Lung (tissue), 12 donors: ENCODE measurements around the gene GUCY2F. TPM values are rescaled to one million over a fixed set of nuclear protein-coding genes. Genes with fewer than 3 reads are reported as not detected.
A peak's percentile ranks its signal among the peaks of the same experiment; 100 is the strongest.

Experiments used
- ATAC-seq: fragments of 200-7000 bp; cut with Tn5 transposase; one replicate; pipeline ENCODE4 v1.9.1; 2020; ENCODE audit warnings: moderate number of reproducible peaks; ENCODE audit not compliant: insufficient read depth, low FRiP score
- DNase-seq, 3 donors: peaks; one replicate each; pipeline ENCODE4 v3.0.0-alpha.2; 2013 to 2017
- H3K27ac ChIP-seq, 2 donors: one replicate each; pipeline ENCODE4 v1.5.1; 2013; ENCODE audit warnings: mild to moderate bottlenecking in 2 of 2, moderate library complexity in 2 of 2, control low read depth in 1 of 2, inconsistent platforms in 1 of 2, low read depth in 1 of 2, low read length in 1 of 2
- H3K27me3 ChIP-seq, 3 donors: one replicate each; pipeline ENCODE4 v1.5.1; 2013; ENCODE audit warnings: low read length in 2 of 3; ENCODE audit not compliant: control insufficient read depth in 3 of 3, insufficient read depth in 3 of 3
- H3K36me3 ChIP-seq, 4 donors: one replicate each; pipeline ENCODE4 v1.5.1; 2013; ENCODE audit warnings: low read length in 4 of 4, mild to moderate bottlenecking in 1 of 4, moderate library complexity in 1 of 4; ENCODE audit not compliant: control insufficient read depth in 4 of 4, insufficient read depth in 4 of 4
- H3K4me1 ChIP-seq, 5 donors: one replicate each; pipeline ENCODE4 v1.5.1; 2013; ENCODE audit warnings: low read length in 5 of 5, mild to moderate bottlenecking in 2 of 5, moderate library complexity in 1 of 5; ENCODE audit not compliant: control insufficient read depth in 5 of 5, insufficient read depth in 5 of 5
- H3K4me3 ChIP-seq: one replicate; pipeline ENCODE4 v1.5.1; 2013; ENCODE audit warnings: mild to moderate bottlenecking, control low read depth, moderate library complexity
- H3K9ac ChIP-seq, 2 donors: one replicate each; pipeline ENCODE4 v1.5.1; 2013; ENCODE audit warnings: low read length in 2 of 2, control low read depth in 1 of 2; ENCODE audit not compliant: insufficient read depth in 1 of 2
- H3K9me3 ChIP-seq, 4 donors: one replicate each; pipeline ENCODE4 v1.5.1; 2013; ENCODE audit warnings: low read length in 3 of 4, mild to moderate bottlenecking in 1 of 4, moderate library complexity in 1 of 4; ENCODE audit not compliant: control insufficient read depth in 4 of 4, insufficient read depth in 3 of 4
- WGBS, 2 donors: extraction: QIAGEN DNeasy Blood & Tissue Kit; methylation state at CpG; one replicate each; pipeline ENCODE4 v1.1.7; 2013; 5-methylcytosine and 5-hydroxymethylcytosine counted together
- polyA plus RNA-seq, 2 donors: library from polyadenylated mRNA; stranded (reverse); fragments of 200-250 nt; gene quantifications; one replicate each; pipeline ENCODE4 v1.2.1, GENCODE V29; 2013
- total RNA-seq, 2 donors: library from RNA; depleted of rRNA in 1 of 2; stranded (reverse); fragments of >200 nt in 1 of 2; gene quantifications; one replicate each; pipeline ENCODE4 v1.2.1, GENCODE V29; 2014 to 2021
- TF ChIP-seq, protein P1 (sequence below): IDR thresholded peaks from 2 replicates; pipeline ENCODE4 v1.5.1; 2012; ENCODE audit warnings: mild to moderate bottlenecking; ENCODE audit errors: control extremely low read depth, extremely low read depth
- donor health status: control.
- donor health status: control.
- donor health status: Bipolar disorder and iron deficiency.
- donor health status: healthy.
- donor health status: DM: yes; HTN: yes; CAD: no.

GUCY2F gene
- total and polyA plus RNA-seq, 4 donors, result 0.03 TPM; not detected in 3

DNA sequence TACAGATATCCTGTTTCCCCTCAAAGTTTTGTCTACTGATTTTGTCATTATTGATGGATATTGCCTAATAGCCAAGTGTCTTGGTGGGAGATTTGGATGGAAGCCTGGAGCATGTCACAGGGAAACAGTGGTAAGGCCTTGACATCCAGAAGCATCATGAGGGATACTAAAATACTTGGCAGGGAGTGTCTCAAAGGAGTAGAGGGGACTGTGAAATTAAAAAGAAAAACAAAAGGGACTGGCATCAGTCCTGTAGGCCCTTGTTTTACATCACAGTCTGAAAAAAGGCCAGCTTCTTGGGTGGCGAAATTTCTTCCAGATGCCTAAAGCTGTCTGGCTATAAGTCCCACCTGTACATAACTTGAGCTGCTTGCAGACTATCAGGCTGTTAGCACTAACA lies 83.8 kb downstream of the GUCY2F start:
- DNase-seq (peak; percentile 37 to 65 (median 60)), ATAC-seq (no peak)
- 70 to 92% methylated on average over 1 of the region's 1 CpG for WGBS, 2 donors
- TF ChIP-seq, protein P1, sequence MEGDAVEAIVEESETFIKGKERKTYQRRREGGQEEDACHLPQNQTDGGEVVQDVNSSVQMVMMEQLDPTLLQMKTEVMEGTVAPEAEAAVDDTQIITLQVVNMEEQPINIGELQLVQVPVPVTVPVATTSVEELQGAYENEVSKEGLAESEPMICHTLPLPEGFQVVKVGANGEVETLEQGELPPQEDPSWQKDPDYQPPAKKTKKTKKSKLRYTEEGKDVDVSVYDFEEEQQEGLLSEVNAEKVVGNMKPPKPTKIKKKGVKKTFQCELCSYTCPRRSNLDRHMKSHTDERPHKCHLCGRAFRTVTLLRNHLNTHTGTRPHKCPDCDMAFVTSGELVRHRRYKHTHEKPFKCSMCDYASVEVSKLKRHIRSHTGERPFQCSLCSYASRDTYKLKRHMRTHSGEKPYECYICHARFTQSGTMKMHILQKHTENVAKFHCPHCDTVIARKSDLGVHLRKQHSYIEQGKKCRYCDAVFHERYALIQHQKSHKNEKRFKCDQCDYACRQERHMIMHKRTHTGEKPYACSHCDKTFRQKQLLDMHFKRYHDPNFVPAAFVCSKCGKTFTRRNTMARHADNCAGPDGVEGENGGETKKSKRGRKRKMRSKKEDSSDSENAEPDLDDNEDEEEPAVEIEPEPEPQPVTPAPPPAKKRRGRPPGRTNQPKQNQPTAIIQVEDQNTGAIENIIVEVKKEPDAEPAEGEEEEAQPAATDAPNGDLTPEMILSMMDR, result no peak
- H3K4me1 ChIP-seq, result peaks cover 0 to 7% (median 0%) of the 10 kb centered on the region in 5 donors
- no peak overlapping the region for H3K27ac ChIP-seq
- H3K36me3 ChIP-seq, result no peaks in the 10 kb centered on the region
- no peak overlapping the region for H3K9ac ChIP-seq
- H3K9me3 ChIP-seq, result no peaks in the 10 kb centered on the region
- H3K4me3 ChIP-seq, result no peak overlapping the region
- peaks cover 0 to 30% (median 10%) of the 10 kb centered on the region in 3 donors for H3K27me3 ChIP-seq

DNA sequence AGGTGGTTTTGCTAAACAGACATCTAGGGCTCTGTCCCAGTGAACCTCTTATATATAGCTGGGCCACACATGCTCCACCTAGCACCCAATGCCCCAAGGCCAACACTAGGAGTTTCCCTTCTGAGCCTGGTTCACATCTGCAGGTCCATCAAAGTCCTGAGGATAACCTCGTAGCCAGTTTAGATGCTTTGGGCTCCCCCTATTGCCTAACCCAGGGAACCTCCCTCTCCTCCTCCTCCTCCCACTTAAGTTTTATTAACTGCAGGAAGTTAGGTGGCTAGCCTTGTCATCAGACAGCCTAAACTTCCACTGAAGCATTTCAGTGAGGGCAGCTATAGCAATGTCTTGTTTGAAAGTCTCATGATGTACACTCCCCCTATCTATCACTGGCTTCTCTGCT lies 88.0 kb downstream of the GUCY2F start:
- DNase-seq (no peak), ATAC-seq (no peak)
- Histone ChIP-seq H3K4me3 (no peak overlapping the region), H3K9me3 (no peaks in the 10 kb centered on the region), H3K27ac (no peak overlapping the region), H3K9ac (no peak overlapping the region), H3K36me3 (no peaks in the 10 kb centered on the region), H3K4me1 (peaks cover 0 to 7% (median 0%) of the 10 kb centered on the region in 5 donors), H3K27me3 (peaks cover 0 to 44% (median 20%) of the 10 kb centered on the region in 3 donors)
- 14 to 44% methylated on average over 1 of the region's 1 CpG for WGBS, 2 donors
- TF ChIP-seq, protein P1, result no peak

DNA sequence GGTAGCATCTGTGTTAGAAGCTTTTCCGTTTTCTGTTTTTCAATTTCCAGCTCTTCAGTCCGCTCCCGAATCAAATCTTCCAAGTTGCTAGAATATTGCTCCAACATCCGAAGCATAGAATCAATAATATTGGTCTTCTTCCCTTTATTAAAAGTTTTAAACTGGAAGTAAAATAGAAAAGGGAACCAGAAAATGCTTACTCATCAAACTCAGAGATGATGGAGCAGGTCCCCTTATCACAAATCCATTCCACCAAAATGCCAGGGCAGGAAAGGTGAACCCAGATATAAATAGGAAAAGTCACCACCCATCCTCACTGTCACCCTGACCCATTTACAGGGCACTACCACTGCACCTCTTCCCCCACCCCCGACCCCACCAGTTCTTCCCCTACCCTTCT lies 89.0 kb downstream of the GUCY2F start:
- no peak overlapping the region for H3K4me3 ChIP-seq
- H3K9ac ChIP-seq, result no peak overlapping the region
- no peak overlapping the region for H3K27ac ChIP-seq
- WGBS, 2 donors, result 81 to 88% methylated on average over 5 of the region's 5 CpGs
- DNase-seq (no peak), ATAC-seq (no peak)
- H3K9me3 ChIP-seq, result no peaks in the 10 kb centered on the region
- peaks cover 0 to 41% (median 26%) of the 10 kb centered on the region in 3 donors for H3K27me3 ChIP-seq
- TF ChIP-seq, protein P1, result no peak
- peaks cover 0 to 1% (median 0%) of the 10 kb centered on the region in 5 donors for H3K4me1 ChIP-seq
- H3K36me3 ChIP-seq, result no peaks in the 10 kb centered on the region

DNA sequence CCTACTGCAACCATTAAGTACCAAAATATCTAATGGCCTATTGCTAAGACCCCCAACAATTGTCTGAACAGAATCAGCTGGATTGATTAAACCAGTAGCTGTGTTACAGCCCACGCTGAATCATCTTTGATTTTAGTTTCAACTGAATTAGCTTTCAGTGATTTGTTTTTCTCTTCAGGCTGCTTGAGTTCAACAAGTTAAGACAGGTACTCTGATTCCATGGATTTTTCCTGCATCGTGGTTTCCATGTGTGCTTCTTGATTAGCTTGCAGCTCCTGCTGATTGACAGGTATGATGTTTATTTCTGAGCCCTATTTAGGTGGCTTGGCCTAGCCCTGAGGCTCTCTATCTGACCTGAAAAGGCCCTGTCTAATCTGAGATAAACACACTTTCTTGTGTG lies 91.3 kb downstream of the GUCY2F start:
- peaks cover 0 to 47% (median 30%) of the 10 kb centered on the region in 3 donors for H3K27me3 ChIP-seq

More for the DNA sequence above, 91.3 kb downstream of the GUCY2F start:
- TF ChIP-seq, protein P1, result no peak
- H3K9me3 ChIP-seq, result no peaks in the 10 kb centered on the region
- H3K27ac ChIP-seq, result no peak overlapping the region
- WGBS, 2 donors, result 65 to 73% methylated on average over 2 of the region's 2 CpGs
- ATAC-seq (no peak), DNase-seq (no peak)
- H3K4me3 ChIP-seq, result no peak overlapping the region
- H3K4me1 ChIP-seq, result no peaks in the 10 kb centered on the region
- H3K9ac ChIP-seq, result no peak overlapping the region
- H3K36me3 ChIP-seq, result no peaks in the 10 kb centered on the region
